Central memory CD8-positive, alpha-beta T cell (primary cell): ENCODE results near the gene PTCSC3.

ENCODE experiments used
- ATAC-seq: fragments of 150-1000 bp; cut with Tn5 transposase; replicated peaks from 2 replicates; pipeline ENCODE4 v1.10.0; 2022; ENCODE audit warnings: mild to moderate bottlenecking, moderate FRiP score, moderate number of reproducible peaks; ENCODE audit not compliant: poor library complexity, severe bottlenecking; ENCODE audit errors: extremely low read depth
- DNase-seq, 2 donors: peaks; one replicate each; pipeline ENCODE4 v3.0.0; 2021; ENCODE audit warnings: low spot score in 2 of 2
- H3K27ac Mint-ChIP-seq: one replicate; pipeline ENCODE4 v1.8.0; 2022; ENCODE audit warnings: low read depth, mild to moderate bottlenecking, moderate library complexity, mixed read lengths
- H3K27me3 Mint-ChIP-seq: one replicate; pipeline ENCODE4 v1.8.0; 2022; ENCODE audit warnings: mixed read lengths
- H3K36me3 Mint-ChIP-seq: one replicate; pipeline ENCODE4 v1.8.0; 2022; ENCODE audit warnings: mild to moderate bottlenecking, moderate library complexity, mixed read lengths; ENCODE audit not compliant: insufficient read depth
- H3K4me1 Mint-ChIP-seq: one replicate; pipeline ENCODE4 v1.8.0; 2022; ENCODE audit warnings: mixed read lengths
- H3K4me3 Mint-ChIP-seq: one replicate; pipeline ENCODE4 v1.8.0; 2022; ENCODE audit warnings: mild to moderate bottlenecking, moderate library complexity, mixed read lengths
- H3K9me3 Mint-ChIP-seq: one replicate; pipeline ENCODE4 v1.8.0; 2022; ENCODE audit warnings: mixed read lengths

Gene PTCSC3

DNA sequence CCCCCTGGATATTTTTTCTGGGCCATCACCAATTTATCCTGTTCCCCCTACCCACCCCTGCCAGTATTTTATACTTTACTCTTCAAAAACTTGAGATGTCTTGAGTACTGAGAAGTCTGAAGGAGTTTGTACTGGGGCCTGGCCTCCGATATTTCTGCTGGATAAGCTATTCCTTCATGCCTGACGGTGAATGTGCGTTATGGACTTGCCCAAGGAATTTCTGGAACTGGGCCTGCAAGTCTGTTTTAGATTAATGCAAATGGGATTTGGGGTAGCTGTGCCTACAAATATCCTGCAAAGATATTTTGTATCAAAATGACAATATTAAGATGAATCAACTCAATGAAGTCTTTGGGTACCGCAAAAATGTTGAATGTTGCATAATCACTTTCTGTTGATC is at the start of gene PTCSC3:
Gene PTCSC3 (minus strand): TSS at position 199 of the 400 bp plus-strand sequence.
- peaks cover 2% of the 10 kb centered on the region for H3K36me3 Mint-ChIP-seq
- peaks cover 4% of the 10 kb centered on the region for H3K9me3 Mint-ChIP-seq
- H3K4me3 Mint-ChIP-seq = no peak within 1 kb of the TSS
- H3K27me3 Mint-ChIP-seq = peaks cover 14% of the 10 kb centered on the region
- ATAC-seq (no peak), DNase-seq (no peak)
- no peaks in the 10 kb centered on the region for H3K4me1 Mint-ChIP-seq
- no peak within 1 kb of the TSS for H3K27ac Mint-ChIP-seq

GRCh38 chr14:36226164-36226563 is 49.6 kb upstream of the PTCSC3 start:
- DNase-seq (no peak), ATAC-seq (no peak)
- no peaks in the 10 kb centered on the region for H3K4me1 Mint-ChIP-seq
- no peaks in the 10 kb centered on the region for H3K27me3 Mint-ChIP-seq
- H3K36me3 Mint-ChIP-seq = no peaks in the 10 kb centered on the region
- H3K9me3 Mint-ChIP-seq = no peaks in the 10 kb centered on the region
- H3K27ac Mint-ChIP-seq = no peak overlapping the region
- no peak overlapping the region for H3K4me3 Mint-ChIP-seq

- H3K36me3 Mint-ChIP-seq = no peaks in the 10 kb centered on the region
- H3K4me1 Mint-ChIP-seq = no peaks in the 10 kb centered on the region
- H3K27ac Mint-ChIP-seq = no peak overlapping the region
- DNase-seq (no peak), ATAC-seq (no peak)
- no peak overlapping the region for H3K4me3 Mint-ChIP-seq
- no peaks in the 10 kb centered on the region for H3K9me3 Mint-ChIP-seq
- H3K27me3 Mint-ChIP-seq = no peaks in the 10 kb centered on the region
Observed at GRCh38 chr14:36224176-36224575, 47.7 kb upstream of the PTCSC3 start.

DNA sequence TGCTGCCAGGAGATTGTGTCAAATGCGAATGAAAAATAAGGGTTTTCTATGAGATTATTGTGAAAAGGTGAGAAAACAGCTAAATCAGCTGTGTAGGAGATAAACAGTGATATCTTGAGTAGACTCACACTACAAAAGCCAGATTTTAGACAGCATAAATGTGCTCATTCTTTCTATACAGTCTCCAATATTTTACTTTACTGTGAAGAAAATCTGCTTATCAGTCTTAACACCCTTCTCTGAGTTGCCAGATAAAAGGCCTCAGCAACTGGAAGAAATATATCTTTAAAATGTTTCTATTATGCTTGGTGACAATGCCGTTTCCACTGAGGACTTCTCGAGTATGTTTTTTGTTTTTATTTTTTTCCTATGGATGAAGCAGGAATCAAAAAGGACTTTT is 47.0 kb upstream of the PTCSC3 start:
- no peak overlapping the region for H3K27ac Mint-ChIP-seq
- no peak for DNase-seq
- H3K27me3 Mint-ChIP-seq = no peaks in the 10 kb centered on the region
- no peak for ATAC-seq
- no peaks in the 10 kb centered on the region for H3K36me3 Mint-ChIP-seq
- H3K4me1 Mint-ChIP-seq = no peaks in the 10 kb centered on the region
- H3K4me3 Mint-ChIP-seq = no peak overlapping the region
- H3K9me3 Mint-ChIP-seq = no peaks in the 10 kb centered on the region

DNA sequence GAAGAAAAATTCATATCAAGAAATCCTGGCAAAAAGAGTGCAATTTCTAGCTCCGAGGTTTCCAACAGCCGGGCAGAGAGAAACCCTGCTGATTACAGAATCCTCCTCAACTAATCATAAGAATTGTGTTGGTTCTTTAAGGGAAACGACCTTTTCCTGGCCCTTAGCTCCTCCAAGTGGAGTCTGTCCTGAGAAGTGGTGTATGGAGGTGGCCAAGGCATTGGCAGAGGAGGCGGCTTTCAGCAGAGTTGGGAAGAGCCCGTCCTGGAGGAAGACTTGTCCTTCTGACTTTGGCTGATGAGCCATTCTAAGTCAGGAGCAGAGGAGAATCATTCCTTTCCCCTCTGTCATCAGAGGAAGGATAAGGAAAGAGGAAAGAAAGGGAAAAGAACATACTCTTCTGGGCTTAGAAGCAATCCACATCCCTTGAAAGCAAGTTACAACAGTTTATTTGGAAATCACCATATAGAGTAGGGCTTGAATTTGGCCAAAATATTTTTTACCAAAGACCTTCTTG is 46.5 kb upstream of the PTCSC3 start:
- H3K9me3 Mint-ChIP-seq = no peaks in the 10 kb centered on the region
- H3K27me3 Mint-ChIP-seq = no peaks in the 10 kb centered on the region
- H3K36me3 Mint-ChIP-seq = no peaks in the 10 kb centered on the region
- H3K4me1 Mint-ChIP-seq = no peaks in the 10 kb centered on the region
- ATAC-seq = no peak
- DNase-seq = no peak
- H3K4me3 Mint-ChIP-seq = no peak overlapping the region
- H3K27ac Mint-ChIP-seq = no peak overlapping the region

GRCh38 chr14:36222337-36222736 is 45.8 kb upstream of the PTCSC3 start:
- peaks cover 5% of the 10 kb centered on the region for H3K27me3 Mint-ChIP-seq
- H3K4me1 Mint-ChIP-seq = no peaks in the 10 kb centered on the region
- H3K9me3 Mint-ChIP-seq = no peaks in the 10 kb centered on the region
- no peak for DNase-seq
- no peak overlapping the region for H3K27ac Mint-ChIP-seq
- H3K4me3 Mint-ChIP-seq = no peak overlapping the region
- H3K36me3 Mint-ChIP-seq = no peaks in the 10 kb centered on the region
- no peak for ATAC-seq

DNA sequence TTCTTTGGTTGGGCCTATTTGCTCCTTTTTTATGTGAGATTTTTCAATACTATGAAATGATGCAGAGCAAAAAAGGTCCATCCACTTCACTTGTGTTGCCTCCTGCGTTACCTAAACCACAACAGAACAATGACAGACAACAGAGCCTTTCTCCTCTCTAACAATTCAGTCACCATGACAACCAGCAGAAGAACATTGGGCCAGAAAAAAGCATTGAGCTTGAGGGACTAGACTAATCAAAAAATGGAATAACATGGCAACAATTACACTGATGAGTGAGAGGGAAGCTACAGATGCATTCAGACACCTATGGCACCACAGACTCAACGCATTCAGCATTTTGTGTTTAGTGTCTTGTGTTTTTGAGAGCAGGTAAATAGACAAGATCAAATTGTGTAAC is 44.6 kb upstream of the PTCSC3 start:
- no peak overlapping the region for H3K4me3 Mint-ChIP-seq
- no peaks in the 10 kb centered on the region for H3K36me3 Mint-ChIP-seq
- H3K27me3 Mint-ChIP-seq = peaks cover 17% of the 10 kb centered on the region
- H3K4me1 Mint-ChIP-seq = no peaks in the 10 kb centered on the region
- DNase-seq (no peak), ATAC-seq (no peak)
- H3K9me3 Mint-ChIP-seq = no peaks in the 10 kb centered on the region
- H3K27ac Mint-ChIP-seq = no peak overlapping the region

DNA sequence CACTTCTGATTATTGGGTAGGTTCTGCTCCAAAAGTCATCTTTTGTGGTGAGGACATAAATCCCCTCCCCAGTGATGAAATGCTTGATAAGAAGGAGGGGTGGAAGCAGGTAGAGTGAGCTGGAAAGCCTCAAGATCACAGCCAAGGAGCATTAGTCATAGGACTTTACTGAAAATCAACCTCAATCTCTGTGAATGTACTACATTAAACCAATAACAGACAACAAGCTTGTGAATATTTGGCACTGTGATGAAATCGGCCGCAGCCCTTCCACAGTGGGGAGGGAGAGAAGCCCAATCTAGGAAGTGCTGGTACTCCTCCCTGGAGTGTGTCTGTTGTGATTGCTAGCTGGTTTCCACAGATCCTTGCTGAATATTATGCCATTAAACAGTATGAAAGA is 41.2 kb upstream of the PTCSC3 start:
- H3K36me3 Mint-ChIP-seq = no peaks in the 10 kb centered on the region
- H3K27me3 Mint-ChIP-seq = peaks cover 26% of the 10 kb centered on the region
- no peak for ATAC-seq
- H3K4me1 Mint-ChIP-seq = no peaks in the 10 kb centered on the region
- DNase-seq = no peak
- H3K27ac Mint-ChIP-seq = no peak overlapping the region
- H3K9me3 Mint-ChIP-seq = no peaks in the 10 kb centered on the region
- H3K4me3 Mint-ChIP-seq = no peak overlapping the region

- H3K4me3 Mint-ChIP-seq = no peak overlapping the region
- peaks cover 26% of the 10 kb centered on the region for H3K27me3 Mint-ChIP-seq
- H3K36me3 Mint-ChIP-seq = no peaks in the 10 kb centered on the region
- no peaks in the 10 kb centered on the region for H3K4me1 Mint-ChIP-seq
- no peak overlapping the region for H3K27ac Mint-ChIP-seq
- no peaks in the 10 kb centered on the region for H3K9me3 Mint-ChIP-seq
- no peak for DNase-seq
- no peak for ATAC-seq
Observed at GRCh38 chr14:36217027-36217426, 40.5 kb upstream of the PTCSC3 start.

DNA sequence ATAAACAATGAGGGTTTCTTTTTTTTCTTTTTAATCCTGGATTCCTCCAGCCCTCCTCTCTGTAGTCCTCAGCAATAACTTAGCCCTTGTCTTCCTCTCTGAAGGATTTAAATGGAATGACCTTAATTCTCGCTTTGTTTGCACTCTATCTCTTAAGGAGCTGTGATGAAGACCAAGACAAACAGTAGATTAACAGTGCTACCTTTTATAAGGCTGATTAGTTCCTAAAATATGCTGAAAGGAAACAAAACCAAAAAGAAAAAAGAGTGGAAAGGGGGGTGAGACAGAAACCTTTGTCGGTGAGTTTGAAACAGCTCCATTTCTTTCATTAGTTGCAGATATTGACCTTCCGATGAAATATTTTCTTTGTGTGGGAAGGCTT is 38.7 kb upstream of the PTCSC3 start:
- no peaks in the 10 kb centered on the region for H3K9me3 Mint-ChIP-seq
- ATAC-seq (no peak), DNase-seq (no peak)
- H3K27me3 Mint-ChIP-seq = peaks cover 26% of the 10 kb centered on the region
- H3K27ac Mint-ChIP-seq = no peak overlapping the region
- no peaks in the 10 kb centered on the region for H3K36me3 Mint-ChIP-seq
- no peak overlapping the region for H3K4me3 Mint-ChIP-seq
- no peaks in the 10 kb centered on the region for H3K4me1 Mint-ChIP-seq

- Mint-ChIP-seq H3K27me3 (peaks cover 26% of the 10 kb centered on the region), H3K36me3 (no peaks in the 10 kb centered on the region), H3K4me3 (no peak overlapping the region), H3K9me3 (no peaks in the 10 kb centered on the region), H3K27ac (no peak overlapping the region), H3K4me1 (no peaks in the 10 kb centered on the region)
- ATAC-seq = no peak
- DNase-seq = no peak
Observed at GRCh38 chr14:36214476-36215216, 38.1 kb upstream of the PTCSC3 start.

GRCh38 chr14:36212987-36213386 is 36.5 kb upstream of the PTCSC3 start:
- no peak for ATAC-seq

GRCh38 chr14:36212577-36212976 is 36.1 kb upstream of the PTCSC3 start:
- peaks cover 23% of the 10 kb centered on the region for H3K27me3 Mint-ChIP-seq
- no peaks in the 10 kb centered on the region for H3K4me1 Mint-ChIP-seq
- H3K4me3 Mint-ChIP-seq = no peak overlapping the region
- DNase-seq (no peak), ATAC-seq (no peak)
- no peak overlapping the region for H3K27ac Mint-ChIP-seq
- H3K36me3 Mint-ChIP-seq = no peaks in the 10 kb centered on the region
- no peaks in the 10 kb centered on the region for H3K9me3 Mint-ChIP-seq

More at GRCh38 chr14:36212987-36213386, 36.5 kb upstream of the PTCSC3 start:
- no peak overlapping the region for H3K27ac Mint-ChIP-seq
- no peak overlapping the region for H3K4me3 Mint-ChIP-seq
- H3K4me1 Mint-ChIP-seq = no peaks in the 10 kb centered on the region
- H3K9me3 Mint-ChIP-seq = no peaks in the 10 kb centered on the region
- no peaks in the 10 kb centered on the region for H3K36me3 Mint-ChIP-seq
- peaks cover 26% of the 10 kb centered on the region for H3K27me3 Mint-ChIP-seq
- DNase-seq = no peak
